CD4-positive, CD25-positive, alpha-beta regulatory T cell (primary cell): ENCODE results near the gene SYTL3. TPM values are rescaled to one million over a fixed set of nuclear protein-coding genes. Genes with fewer than 3 reads are reported as not detected.
A peak's percentile ranks its signal among the peaks of the same experiment; 100 is the strongest.
"Not testable (repeated sequence)": the region's sequence is repeated elsewhere in the genome, so short reads cannot be mapped to it uniquely, and the experiment has no call there.

ENCODE experiments used
- ATAC-seq, 2 donors: fragments of 150-1000 bp; cut with Tn5 transposase; one replicate each; pipeline ENCODE4 v1.10.0; 2021; ENCODE audit warnings: low read depth in 2 of 2, moderate number of reproducible peaks in 2 of 2, moderate library complexity in 1 of 2
- DNase-seq, 3 donors: peaks; one replicate each; pipeline versions ENCODE4 v3.0.0 to v3.0.0-alpha.2; 2012 to 2022; ENCODE audit warnings: mixed read lengths in 1 of 3
- H3K27ac ChIP-seq: one replicate; pipeline ENCODE4 v1.7.0; 2013; ENCODE audit warnings: mild to moderate bottlenecking, low read length; ENCODE audit not compliant: insufficient read depth, poor library complexity, severe bottlenecking
- H3K27me3 ChIP-seq: one replicate; pipeline ENCODE4 v1.7.0; 2013; ENCODE audit warnings: low read length; ENCODE audit not compliant: control insufficient read depth, insufficient read depth
- H3K36me3 ChIP-seq: one replicate; pipeline ENCODE4 v1.7.0; 2013; ENCODE audit warnings: mild to moderate bottlenecking, low read length, moderate library complexity; ENCODE audit not compliant: control insufficient read depth, insufficient read depth
- H3K4me1 ChIP-seq: 2 replicates; pipeline ENCODE4 v1.7.0; 2013; ENCODE audit warnings: mild to moderate bottlenecking, low read length; ENCODE audit not compliant: insufficient read depth, control insufficient read depth, poor library complexity, severe bottlenecking
- H3K4me3 ChIP-seq: one replicate; pipeline ENCODE4 v1.7.0; 2013; ENCODE audit warnings: low read depth, mild to moderate bottlenecking, low read length, moderate library complexity
- H3K9me3 ChIP-seq, 2 experiments: 1 replicate in 1 of 2; 2 replicates in 1 of 2; pipeline ENCODE4 v1.7.0; 2013; ENCODE audit warnings: low read length in 2 of 2, mild to moderate bottlenecking in 1 of 2, moderate library complexity in 1 of 2; ENCODE audit not compliant: control insufficient read depth in 2 of 2
- H3K27ac Mint-ChIP-seq, 3 donors: one replicate each; pipeline ENCODE4 v1.8.0; 2020 to 2022; ENCODE audit warnings: mild to moderate bottlenecking in 3 of 3, mixed read lengths in 3 of 3, moderate library complexity in 2 of 3
- H3K27me3 Mint-ChIP-seq: one replicate; pipeline ENCODE4 v1.8.0; 2022; ENCODE audit warnings: mild to moderate bottlenecking, mixed read lengths
- H3K36me3 Mint-ChIP-seq: one replicate; pipeline ENCODE4 v1.8.0; 2020; ENCODE audit warnings: mixed read lengths
- H3K4me1 Mint-ChIP-seq, 4 donors: one replicate each; pipeline ENCODE4 v1.8.0; 2020 to 2022; ENCODE audit warnings: mixed read lengths in 4 of 4, mild to moderate bottlenecking in 1 of 4
- H3K4me3 Mint-ChIP-seq, 4 donors: one replicate each; pipeline ENCODE4 v1.8.0; 2020 to 2022; ENCODE audit warnings: mild to moderate bottlenecking in 4 of 4, mixed read lengths in 4 of 4, moderate library complexity in 3 of 4
- H3K9me3 Mint-ChIP-seq, 7 donors: one replicate each; pipeline ENCODE4 v1.8.0; 2020 to 2022; ENCODE audit warnings: mixed read lengths in 7 of 7, mild to moderate bottlenecking in 3 of 7, moderate library complexity in 2 of 7
- polyA plus RNA-seq, 4 donors: library from polyadenylated mRNA; unstranded; fragments of 300-500 nt; fragmentation: Illumina TruSeq; gene quantifications; one replicate each; pipeline ENCODE4 v1.2.3, GENCODE V29; 2021
- total RNA-seq: library from RNA; stranded (reverse); gene quantifications from one replicate; pipeline ENCODE4 v1.2.3, GENCODE V29; 2022

The SYTL3 gene
- total and polyA plus RNA-seq, 5 donors from 2014 or later: 12.2 to 54.8 (median 14.1) TPM

- Mint-ChIP-seq H3K27ac (peak overlapping the region in 1 of 3 donors; percentile 60), H3K4me1 (peaks cover 0 to 15% (median 10%) of the 10 kb centered on the region in 4 donors)
- not testable (repeated sequence) for H3K36me3 ChIP-seq, H3K27ac ChIP-seq, H3K9me3 ChIP-seq, H3K9me3 Mint-ChIP-seq, H3K4me3 Mint-ChIP-seq, DNase-seq, H3K27me3 ChIP-seq, H3K27me3 Mint-ChIP-seq, H3K4me3 ChIP-seq, H3K36me3 Mint-ChIP-seq, ATAC-seq
- H3K4me1 ChIP-seq: peaks cover 11% of the 10 kb centered on the region
These were observed 51.4 kb downstream of the SYTL3 start for GRCh38 chr6:158701268-158701667.

- Mint-ChIP-seq H3K9me3 (no peaks in the 10 kb centered on the region), H3K4me1 (peaks cover 0 to 15% (median 10%) of the 10 kb centered on the region in 4 donors), H3K4me3 (peak overlapping the region in 1 of 4 donors; percentile 21)
These were observed 53.4 kb downstream of the SYTL3 start for GRCh38 chr6:158703111-158703836.

GRCh38 chr6:158703837-158704822, 54.3 kb downstream of the SYTL3 start:
- H3K27me3 Mint-ChIP-seq: no peaks in the 10 kb centered on the region
- H3K36me3 Mint-ChIP-seq: peaks cover 10% of the 10 kb centered on the region
- H3K4me3 Mint-ChIP-seq: peak overlapping the region; percentile 61 to 91 (median 85)
- peaks cover 13% of the 10 kb centered on the region for H3K36me3 ChIP-seq
- no peak overlapping the region for H3K27ac ChIP-seq
- peaks cover 11% of the 10 kb centered on the region for H3K4me1 ChIP-seq
- peaks cover 0 to 15% (median 9%) of the 10 kb centered on the region in 4 donors for H3K4me1 Mint-ChIP-seq
- H3K9me3 ChIP-seq: no peaks in the 10 kb centered on the region
- no peaks in the 10 kb centered on the region for H3K27me3 ChIP-seq
- H3K27ac Mint-ChIP-seq: peak overlapping the region in 1 of 3 donors; percentile 69
- H3K4me3 ChIP-seq: peak overlapping the region; percentile 41
- no peaks in the 10 kb centered on the region for H3K9me3 Mint-ChIP-seq
- DNase-seq: peak; percentile 66 to 78 (median 74)
- peak; percentile 91 to 98 for ATAC-seq

More at GRCh38 chr6:158703111-158703836, 53.4 kb downstream of the SYTL3 start:
- Histone ChIP-seq H3K4me3 (no peak overlapping the region), H3K27ac (no peak overlapping the region), H3K36me3 (peaks cover 7% of the 10 kb centered on the region), H3K9me3 (no peaks in the 10 kb centered on the region), H3K27me3 (no peaks in the 10 kb centered on the region), H3K4me1 (peaks cover 11% of the 10 kb centered on the region)
- H3K36me3 Mint-ChIP-seq: peaks cover 5% of the 10 kb centered on the region
- H3K27ac Mint-ChIP-seq: no peak overlapping the region
- ATAC-seq (no peak), DNase-seq (no peak)
- no peaks in the 10 kb centered on the region for H3K27me3 Mint-ChIP-seq

DNA sequence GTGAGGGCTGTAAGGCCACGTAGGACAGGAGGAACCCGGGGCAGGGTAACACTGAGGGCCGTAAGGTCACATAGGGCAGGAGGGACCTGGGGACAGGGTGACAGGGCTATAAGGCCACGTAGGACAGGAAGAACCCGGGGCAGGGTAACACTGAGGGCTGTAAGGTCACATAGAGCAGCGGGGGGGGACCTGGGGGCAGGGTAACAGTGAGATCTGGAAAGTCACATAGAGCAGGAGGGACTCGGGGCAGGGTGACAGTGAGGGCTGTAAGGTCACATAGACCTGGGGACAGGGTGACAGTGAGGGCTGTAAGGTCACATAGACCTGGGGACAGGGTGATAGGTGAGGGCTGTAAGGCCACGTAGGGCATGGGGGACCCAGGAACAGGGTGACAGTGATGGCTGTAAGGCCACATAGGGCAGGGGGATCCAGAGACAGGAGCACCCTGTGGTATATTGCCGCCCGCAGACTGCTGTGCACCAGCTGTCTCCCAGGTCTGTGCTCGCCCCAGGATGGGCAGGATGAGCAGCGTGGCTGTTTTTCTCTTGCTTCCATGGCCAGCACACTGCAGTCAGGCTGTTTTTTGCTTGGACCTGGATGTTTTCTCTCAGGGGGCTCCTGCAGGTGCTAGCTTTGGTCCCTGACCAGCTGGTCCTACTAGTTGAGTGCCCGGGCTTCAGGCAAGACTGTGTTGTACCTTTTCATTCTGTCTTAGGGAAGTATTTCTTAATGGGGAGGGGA, 55.7 kb downstream of the SYTL3 start:
- H3K4me1 Mint-ChIP-seq: peaks cover 4 to 15% (median 9%) of the 10 kb centered on the region in 4 donors
- H3K9me3 ChIP-seq: no peaks in the 10 kb centered on the region
- H3K9me3 Mint-ChIP-seq: no peaks in the 10 kb centered on the region
- no peak overlapping the region for H3K4me3 Mint-ChIP-seq
- no peak for ATAC-seq
- no peak overlapping the region for H3K27ac ChIP-seq
- peaks cover 16% of the 10 kb centered on the region for H3K36me3 Mint-ChIP-seq
- H3K4me1 ChIP-seq: peaks cover 11% of the 10 kb centered on the region
- H3K27me3 Mint-ChIP-seq: no peaks in the 10 kb centered on the region
- H3K36me3 ChIP-seq: peaks cover 13% of the 10 kb centered on the region
- no peak for DNase-seq
- H3K27me3 ChIP-seq: no peaks in the 10 kb centered on the region
- no peak overlapping the region for H3K4me3 ChIP-seq
- H3K27ac Mint-ChIP-seq: peak overlapping the region in 1 of 3 donors; percentile 64

GRCh38 chr6:158706369-158706982, 56.6 kb downstream of the SYTL3 start:
- H3K27me3 ChIP-seq: no peaks in the 10 kb centered on the region
- H3K4me1 Mint-ChIP-seq: peaks cover 4 to 15% (median 8%) of the 10 kb centered on the region in 4 donors
- no peak for DNase-seq
- no peaks in the 10 kb centered on the region for H3K27me3 Mint-ChIP-seq
- H3K36me3 Mint-ChIP-seq: peaks cover 20% of the 10 kb centered on the region
- H3K27ac ChIP-seq: no peak overlapping the region
- no peaks in the 10 kb centered on the region for H3K9me3 Mint-ChIP-seq
- H3K4me3 ChIP-seq: no peak overlapping the region
- no peak overlapping the region for H3K4me3 Mint-ChIP-seq
- H3K4me1 ChIP-seq: peaks cover 11% of the 10 kb centered on the region
- ATAC-seq: no peak
- H3K27ac Mint-ChIP-seq: peak overlapping the region in 2 of 3 donors; percentile 64 to 77
- no peaks in the 10 kb centered on the region for H3K9me3 ChIP-seq
- H3K36me3 ChIP-seq: peaks cover 20% of the 10 kb centered on the region

DNA sequence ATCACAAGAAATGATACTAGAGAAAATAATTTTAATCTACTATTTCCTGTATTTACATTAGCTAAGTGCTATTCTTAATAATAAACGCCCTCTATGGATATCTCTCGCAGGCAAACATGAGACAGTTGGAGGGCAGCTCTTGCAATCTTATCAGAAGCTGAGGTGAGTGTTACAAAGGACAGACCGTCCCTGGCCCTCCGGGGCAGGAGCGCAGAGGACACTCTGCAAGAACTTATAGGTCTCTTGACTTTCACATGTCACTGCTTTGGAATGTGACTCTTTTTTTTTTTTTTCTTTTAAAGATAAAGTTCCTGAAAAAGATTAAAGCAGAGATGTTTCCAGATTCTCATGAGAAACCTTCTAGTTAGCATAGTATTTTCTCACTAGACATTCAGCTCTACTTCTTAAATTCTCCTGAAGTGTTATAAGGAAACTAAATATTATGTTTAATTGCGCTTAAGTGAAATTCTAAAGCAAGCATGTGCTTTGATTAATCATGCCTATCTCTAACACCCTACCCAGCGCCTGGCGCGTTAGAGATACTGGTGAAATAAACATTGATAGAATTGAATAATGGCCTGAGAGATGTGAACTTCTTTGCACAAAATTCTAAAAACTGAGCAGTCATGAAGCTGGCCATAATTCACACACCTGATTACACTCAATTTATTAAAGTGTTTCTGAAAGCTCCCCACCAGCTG, 57.4 kb downstream of the SYTL3 start:
- H3K9me3 ChIP-seq: no peaks in the 10 kb centered on the region
- DNase-seq (no peak), ATAC-seq (no peak)
- peaks cover 11% of the 10 kb centered on the region for H3K4me1 ChIP-seq
- no peaks in the 10 kb centered on the region for H3K27me3 ChIP-seq
- no peak overlapping the region for H3K4me3 ChIP-seq
- H3K27me3 Mint-ChIP-seq: no peaks in the 10 kb centered on the region
- H3K36me3 Mint-ChIP-seq: peaks cover 28% of the 10 kb centered on the region
- H3K36me3 ChIP-seq: peaks cover 23% of the 10 kb centered on the region
- H3K9me3 Mint-ChIP-seq: no peaks in the 10 kb centered on the region
- H3K4me1 Mint-ChIP-seq: peaks cover 4 to 15% (median 8%) of the 10 kb centered on the region in 4 donors
- no peak overlapping the region for H3K4me3 Mint-ChIP-seq
- H3K27ac Mint-ChIP-seq: no peak overlapping the region
- H3K27ac ChIP-seq: no peak overlapping the region
